ENCODE measurements around the gene MYEOV. TPM values are rescaled to one million over a fixed set of nuclear protein-coding genes. Genes with fewer than 3 reads are reported as not detected.

MYEOV gene
- total RNA-seq: under 1 TPM in 5 of 7 donors, not detected in 2; 0.12 to 0.79 (median 0.66) TPM
- under 1 TPM in 1 of 2 donors, not detected in 1; 0.21 TPM for polyA plus RNA-seq
- long read RNA-seq, donor 1: 0 reads
- long read RNA-seq, donor 2: 0 reads
- long read RNA-seq, donor 3, partial matches to known transcripts: 0 of 2 reads
- long read RNA-seq, donor 3, other reads (novel, unspliced or antisense): 2 of 2 reads

DNA sequence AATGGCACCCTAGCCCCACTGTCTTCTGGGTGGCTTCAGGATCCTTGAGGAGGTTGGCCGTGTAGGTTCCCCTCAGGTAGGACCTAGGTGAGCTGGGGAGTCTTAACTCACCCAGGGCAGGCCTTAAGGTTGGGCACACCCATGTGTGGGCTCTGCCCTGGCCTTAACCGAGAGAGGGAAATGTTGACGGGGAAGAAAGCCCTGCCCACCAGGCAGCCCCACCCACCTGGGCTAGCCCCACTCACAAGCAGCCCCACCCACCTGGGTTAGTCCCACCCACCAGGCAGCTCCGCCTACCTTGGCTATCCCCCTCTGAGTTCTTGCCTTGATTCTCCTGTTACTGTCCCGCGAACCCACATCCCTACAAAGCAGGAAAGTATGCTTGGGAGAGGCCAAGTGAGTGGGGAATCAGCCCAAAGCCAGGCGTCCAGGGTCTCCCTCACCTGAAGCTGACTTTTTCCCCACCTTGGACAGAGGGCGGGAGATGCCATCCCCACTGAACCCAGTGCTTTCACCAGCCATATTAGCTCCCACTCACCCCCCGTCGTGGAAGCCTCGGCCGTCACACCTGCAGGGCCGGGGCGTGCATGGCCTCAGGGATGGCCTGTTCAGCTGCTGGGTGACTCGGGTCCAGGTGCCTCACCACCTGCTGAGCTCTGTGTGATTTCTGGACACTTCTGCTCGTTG lies at the start of gene MYEOV:
Gene MYEOV, plus strand, starts transcription at position 337 of the 687 bp plus-strand sequence. CDS start 1,200 bp downstream, outside the sequence.
- TF ChIP-seq EP300 (IDR thresholded peaks at IDR 0.05) (no peak), POLR2A (IDR thresholded peaks at IDR 0.05) (no peak)
- TF ChIP-seq, protein P1, sequence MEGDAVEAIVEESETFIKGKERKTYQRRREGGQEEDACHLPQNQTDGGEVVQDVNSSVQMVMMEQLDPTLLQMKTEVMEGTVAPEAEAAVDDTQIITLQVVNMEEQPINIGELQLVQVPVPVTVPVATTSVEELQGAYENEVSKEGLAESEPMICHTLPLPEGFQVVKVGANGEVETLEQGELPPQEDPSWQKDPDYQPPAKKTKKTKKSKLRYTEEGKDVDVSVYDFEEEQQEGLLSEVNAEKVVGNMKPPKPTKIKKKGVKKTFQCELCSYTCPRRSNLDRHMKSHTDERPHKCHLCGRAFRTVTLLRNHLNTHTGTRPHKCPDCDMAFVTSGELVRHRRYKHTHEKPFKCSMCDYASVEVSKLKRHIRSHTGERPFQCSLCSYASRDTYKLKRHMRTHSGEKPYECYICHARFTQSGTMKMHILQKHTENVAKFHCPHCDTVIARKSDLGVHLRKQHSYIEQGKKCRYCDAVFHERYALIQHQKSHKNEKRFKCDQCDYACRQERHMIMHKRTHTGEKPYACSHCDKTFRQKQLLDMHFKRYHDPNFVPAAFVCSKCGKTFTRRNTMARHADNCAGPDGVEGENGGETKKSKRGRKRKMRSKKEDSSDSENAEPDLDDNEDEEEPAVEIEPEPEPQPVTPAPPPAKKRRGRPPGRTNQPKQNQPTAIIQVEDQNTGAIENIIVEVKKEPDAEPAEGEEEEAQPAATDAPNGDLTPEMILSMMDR (IDR thresholded peaks at IDR 0.05): no peak
- Histone ChIP-seq H3K4me3 (no peak within 1 kb of the TSS), H3K36me3 (no peaks in the 10 kb centered on the region), H3K27ac (no peak within 1 kb of the TSS), H3K9me3 (peaks cover 0 to 4% of the 10 kb centered on the region in 2 donors), H3K27me3 (no peaks in the 10 kb centered on the region), H3K4me1 (ENCODE audit: insufficient read depth) (no peaks in the 10 kb centered on the region)
- intact Hi-C loops (cut with DNase I): no loop called here
- no peak for DNase-seq
- WGBS, 3 donors: 81 to 89% (median 85%) methylated on average over 16 of the region's 16 CpGs

DNA sequence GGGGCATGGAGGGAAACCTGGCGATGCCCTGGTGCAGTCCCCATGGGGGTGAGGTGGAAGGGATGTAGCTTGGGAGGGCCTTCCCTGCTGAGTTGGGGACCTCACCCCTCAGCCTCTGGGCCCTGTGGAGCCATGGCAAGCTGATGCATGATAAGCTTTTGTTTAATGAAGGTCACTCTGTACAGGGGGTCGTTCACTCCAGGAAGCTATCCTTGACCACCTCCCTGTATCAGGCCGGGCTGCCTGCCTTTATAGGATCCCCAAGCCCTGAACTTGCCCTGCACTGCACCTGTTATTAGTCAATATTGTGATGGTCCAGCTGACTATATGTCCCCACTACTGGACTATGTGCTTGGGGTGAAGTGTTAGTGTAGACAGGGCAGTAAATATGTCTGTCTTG lies 49.7 kb upstream of the MYEOV start:
- Histone ChIP-seq H3K27me3 (no peaks in the 10 kb centered on the region), H3K9me3 (no peaks in the 10 kb centered on the region), H3K4me1 (ENCODE audit: insufficient read depth) (no peaks in the 10 kb centered on the region), H3K27ac (no peak overlapping the region), H3K4me3 (no peak overlapping the region), H3K36me3 (no peaks in the 10 kb centered on the region)
- 87 to 88% (median 88%) methylated on average over 3 of the region's 3 CpGs for WGBS, 3 donors
- no peak for DNase-seq
- intact Hi-C loops (cut with DNase I): no loop called here
- TF ChIP-seq, protein P1 (IDR thresholded peaks at IDR 0.05): no peak
- no peak for TF ChIP-seq EP300 (IDR thresholded peaks at IDR 0.05)
- no peak for TF ChIP-seq POLR2A (IDR thresholded peaks at IDR 0.05)

DNA sequence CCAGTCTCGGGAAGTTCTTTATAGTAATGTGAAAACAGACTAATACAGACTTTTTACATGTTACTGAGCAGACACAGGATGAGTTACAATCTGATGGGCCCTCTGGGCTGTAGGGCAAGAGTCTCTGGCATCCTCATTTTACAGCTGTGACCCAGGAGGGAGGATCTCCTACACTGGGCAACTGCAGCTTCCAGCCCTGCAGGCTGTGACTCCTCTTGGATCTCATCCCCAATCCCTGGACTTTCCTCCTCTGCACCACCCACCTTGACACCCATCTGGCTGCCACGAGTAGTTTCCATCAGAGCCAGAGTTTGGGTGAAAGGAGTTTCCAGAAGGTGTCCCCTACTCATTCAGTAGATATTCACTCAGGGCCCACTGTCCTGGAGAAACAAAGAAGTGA lies 48.9 kb upstream of the MYEOV start:
- Histone ChIP-seq H3K27me3 (no peaks in the 10 kb centered on the region), H3K4me3 (no peak overlapping the region), H3K27ac (no peak overlapping the region), H3K36me3 (no peaks in the 10 kb centered on the region), H3K4me1 (ENCODE audit: insufficient read depth) (no peaks in the 10 kb centered on the region), H3K9me3 (no peaks in the 10 kb centered on the region)
- TF ChIP-seq, protein P1 (IDR thresholded peaks at IDR 0.05): no peak
- TF ChIP-seq EP300 (IDR thresholded peaks at IDR 0.05) (no peak), POLR2A (IDR thresholded peaks at IDR 0.05) (no peak)
- DNase-seq: no peak
- 52 to 57% (median 56%) methylated on average over 2 of the region's 2 CpGs for WGBS, 3 donors
- intact Hi-C loops (cut with DNase I): no loop called here

DNA sequence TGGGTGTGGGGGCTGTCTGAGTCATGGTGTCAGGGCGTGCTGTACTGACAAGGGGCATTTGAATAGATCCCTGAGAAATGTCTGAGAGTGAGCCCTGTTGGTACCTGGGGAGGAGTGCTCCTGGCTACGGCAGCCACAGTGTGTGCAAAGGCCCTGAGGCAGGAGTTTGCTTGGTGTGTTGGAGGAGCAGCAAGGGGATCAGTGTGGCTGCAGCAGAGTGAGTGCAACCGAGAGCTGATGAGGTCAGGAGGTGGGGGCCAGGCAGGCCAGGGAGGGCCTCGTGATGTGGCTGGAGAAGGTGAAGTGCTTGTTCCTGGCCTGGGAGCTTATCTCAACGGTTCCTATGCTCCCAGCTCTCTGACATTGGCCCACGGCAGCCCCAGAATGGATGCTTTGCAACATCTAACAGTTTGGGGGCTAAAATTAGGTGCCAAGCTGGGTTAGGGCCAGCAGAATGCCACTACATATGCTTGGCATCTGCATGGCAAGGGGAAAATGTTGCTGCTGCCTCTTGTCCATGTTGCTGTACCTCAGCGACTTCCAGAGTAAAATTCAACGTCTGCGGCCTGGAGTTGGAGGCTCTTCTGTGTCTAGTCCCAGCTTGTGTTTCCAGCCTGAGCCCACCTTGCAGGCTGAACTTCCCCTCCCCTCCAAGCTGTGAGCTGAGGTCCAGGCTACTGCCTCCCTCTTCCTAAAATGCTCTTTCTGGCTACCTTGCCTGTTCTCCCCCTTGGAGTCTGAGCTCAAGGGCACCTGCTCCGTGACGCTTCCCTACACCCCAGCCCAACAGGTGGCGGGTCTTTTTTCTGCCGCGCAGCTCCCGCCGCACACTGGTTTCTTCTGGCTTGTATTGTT lies 48.2 kb upstream of the MYEOV start:
- Histone ChIP-seq H3K36me3 (no peaks in the 10 kb centered on the region), H3K9me3 (no peaks in the 10 kb centered on the region), H3K4me1 (ENCODE audit: insufficient read depth) (no peaks in the 10 kb centered on the region), H3K4me3 (no peak overlapping the region), H3K27me3 (no peaks in the 10 kb centered on the region), H3K27ac (no peak overlapping the region)
- WGBS, 3 donors: 51 to 64% (median 60%) methylated on average over 16 of the region's 16 CpGs
- TF ChIP-seq, protein P1 (IDR thresholded peaks at IDR 0.05): no peak
- no peak for TF ChIP-seq EP300 (IDR thresholded peaks at IDR 0.05)
- no peak for TF ChIP-seq POLR2A (IDR thresholded peaks at IDR 0.05)
- no peak for DNase-seq
- intact Hi-C loops (cut with DNase I): no loop called here
